22Rv1 (cell line): ENCODE data around the gene UVRAG.
"Not testable (repeated sequence)": the region's sequence is repeated elsewhere in the genome, so short reads cannot be mapped to it uniquely, and the experiment has no call there.

Source experiments
- H3K27ac ChIP-seq: fragments of 450-650 bp; 2 replicates; pipeline ENCODE4 v1.5.1; 2017
- ZFX ChIP-seq: fragments of 450-650 bp; IDR thresholded peaks from 2 replicates; pipeline ENCODE4 v1.6.1; 2017; ENCODE audit warnings: antibody characterized with exemption, borderline replicate concordance
- TF ChIP-seq, protein P1 (sequence below): fragments of 450-650 bp; IDR thresholded peaks from 2 replicates; pipeline ENCODE4 v1.5.1; 2017; ENCODE audit warnings: mild to moderate bottlenecking

The UVRAG gene

DNA sequence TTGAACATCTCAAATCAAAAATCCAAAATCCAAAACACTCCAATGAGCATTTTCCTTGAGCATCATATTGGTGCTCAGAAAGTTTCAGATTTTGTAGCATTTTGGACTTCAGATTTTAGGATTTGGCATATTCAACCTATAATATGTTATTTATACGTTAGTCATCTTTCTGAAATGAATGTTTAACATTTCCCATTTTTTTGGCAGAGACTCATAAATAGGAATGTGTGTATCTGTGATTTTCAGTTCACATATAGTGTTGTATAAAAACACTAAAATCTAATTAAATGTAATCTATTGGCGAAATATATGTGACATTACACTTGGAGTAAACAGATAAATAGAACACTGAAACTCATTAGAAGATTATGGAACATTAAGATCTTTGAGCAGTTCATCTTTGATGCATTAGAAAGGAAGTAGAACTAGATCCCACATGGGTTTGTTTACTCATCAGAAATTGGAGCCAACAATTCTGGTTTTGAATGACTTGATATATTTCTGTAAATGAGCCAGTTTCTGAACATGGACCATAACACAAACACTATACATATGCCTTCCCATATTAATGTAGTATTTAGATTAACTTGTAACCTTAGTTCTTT is 153.1 kb downstream of the UVRAG start:
- H3K27ac ChIP-seq: no peak overlapping the region
- no peak for TF ChIP-seq ZFX
- TF ChIP-seq, protein P1, sequence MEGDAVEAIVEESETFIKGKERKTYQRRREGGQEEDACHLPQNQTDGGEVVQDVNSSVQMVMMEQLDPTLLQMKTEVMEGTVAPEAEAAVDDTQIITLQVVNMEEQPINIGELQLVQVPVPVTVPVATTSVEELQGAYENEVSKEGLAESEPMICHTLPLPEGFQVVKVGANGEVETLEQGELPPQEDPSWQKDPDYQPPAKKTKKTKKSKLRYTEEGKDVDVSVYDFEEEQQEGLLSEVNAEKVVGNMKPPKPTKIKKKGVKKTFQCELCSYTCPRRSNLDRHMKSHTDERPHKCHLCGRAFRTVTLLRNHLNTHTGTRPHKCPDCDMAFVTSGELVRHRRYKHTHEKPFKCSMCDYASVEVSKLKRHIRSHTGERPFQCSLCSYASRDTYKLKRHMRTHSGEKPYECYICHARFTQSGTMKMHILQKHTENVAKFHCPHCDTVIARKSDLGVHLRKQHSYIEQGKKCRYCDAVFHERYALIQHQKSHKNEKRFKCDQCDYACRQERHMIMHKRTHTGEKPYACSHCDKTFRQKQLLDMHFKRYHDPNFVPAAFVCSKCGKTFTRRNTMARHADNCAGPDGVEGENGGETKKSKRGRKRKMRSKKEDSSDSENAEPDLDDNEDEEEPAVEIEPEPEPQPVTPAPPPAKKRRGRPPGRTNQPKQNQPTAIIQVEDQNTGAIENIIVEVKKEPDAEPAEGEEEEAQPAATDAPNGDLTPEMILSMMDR: no peak

DNA sequence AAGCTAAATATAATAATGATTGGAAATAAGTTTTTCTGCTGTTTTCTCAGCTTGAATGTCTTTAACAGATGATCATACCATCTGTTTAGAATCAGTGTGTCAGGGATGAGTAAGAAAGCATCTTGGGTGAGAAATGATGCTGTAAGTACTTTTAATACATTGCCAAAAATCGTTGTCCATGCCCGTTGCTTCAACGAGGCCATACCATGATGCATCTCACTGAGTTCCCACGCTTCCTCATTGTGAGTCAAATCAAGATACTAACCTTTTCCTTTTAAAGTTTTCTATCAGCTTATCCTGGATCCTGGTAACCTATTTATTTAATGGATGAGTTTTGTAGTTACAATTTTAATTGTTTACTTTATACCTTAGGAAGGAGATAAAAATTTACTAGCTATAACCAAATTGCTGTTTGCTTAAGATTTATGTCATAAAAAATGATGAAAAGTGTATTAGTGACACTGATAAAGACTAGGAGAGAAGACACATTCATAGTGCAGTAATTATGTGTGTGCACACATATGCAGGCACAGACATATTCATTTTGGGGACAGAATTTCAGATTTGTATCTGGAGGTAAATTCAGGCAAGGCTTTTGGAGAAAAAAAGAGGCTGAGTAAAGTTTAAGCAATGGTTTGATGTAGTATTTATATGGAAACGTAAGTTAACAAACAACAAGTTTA is 154.8 kb downstream of the UVRAG start:
- H3K27ac ChIP-seq: no peak overlapping the region
- TF ChIP-seq ZFX: no peak
- TF ChIP-seq, protein P1: no peak

DNA sequence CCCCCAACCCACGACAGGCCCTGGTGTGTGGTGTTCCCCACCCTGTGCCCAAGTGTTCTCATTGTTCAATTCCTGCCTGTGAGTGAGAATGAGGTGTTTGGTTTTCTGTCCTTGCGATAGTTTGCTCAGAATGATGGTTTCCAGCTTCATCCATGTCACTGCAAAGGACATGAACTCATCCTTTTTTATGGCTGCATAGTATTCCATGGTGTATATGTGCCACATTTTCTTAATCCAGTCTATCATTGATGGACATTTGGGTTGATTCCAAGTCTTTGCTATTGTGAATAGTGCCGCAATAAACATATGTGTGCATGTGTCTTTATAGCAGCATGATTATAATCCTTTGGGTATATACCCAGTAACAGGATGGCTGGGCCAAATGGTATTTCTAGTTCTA is 158.7 kb downstream of the UVRAG start:
- H3K27ac ChIP-seq: not testable (repeated sequence)

DNA sequence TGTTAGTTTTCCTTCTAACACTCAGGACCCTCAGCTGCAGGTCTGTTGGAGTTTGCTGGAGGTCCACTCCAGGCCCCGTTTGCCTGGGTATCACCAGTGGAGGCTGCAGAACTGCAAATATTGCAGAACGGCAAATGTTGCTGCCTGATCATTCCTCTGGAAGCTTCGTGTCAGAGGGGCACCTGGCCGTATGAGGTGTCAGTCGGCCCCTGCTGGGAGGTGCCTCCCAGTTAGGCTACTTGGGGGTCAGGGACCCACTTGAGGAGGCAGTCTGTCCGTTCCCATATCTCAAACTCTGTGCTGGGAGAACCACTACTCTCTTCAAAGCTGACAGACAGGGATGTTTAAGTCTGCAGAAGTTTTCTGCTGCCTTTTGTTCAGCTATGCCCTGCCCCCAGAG is 164.1 kb downstream of the UVRAG start:
- not testable (repeated sequence) for H3K27ac ChIP-seq

DNA sequence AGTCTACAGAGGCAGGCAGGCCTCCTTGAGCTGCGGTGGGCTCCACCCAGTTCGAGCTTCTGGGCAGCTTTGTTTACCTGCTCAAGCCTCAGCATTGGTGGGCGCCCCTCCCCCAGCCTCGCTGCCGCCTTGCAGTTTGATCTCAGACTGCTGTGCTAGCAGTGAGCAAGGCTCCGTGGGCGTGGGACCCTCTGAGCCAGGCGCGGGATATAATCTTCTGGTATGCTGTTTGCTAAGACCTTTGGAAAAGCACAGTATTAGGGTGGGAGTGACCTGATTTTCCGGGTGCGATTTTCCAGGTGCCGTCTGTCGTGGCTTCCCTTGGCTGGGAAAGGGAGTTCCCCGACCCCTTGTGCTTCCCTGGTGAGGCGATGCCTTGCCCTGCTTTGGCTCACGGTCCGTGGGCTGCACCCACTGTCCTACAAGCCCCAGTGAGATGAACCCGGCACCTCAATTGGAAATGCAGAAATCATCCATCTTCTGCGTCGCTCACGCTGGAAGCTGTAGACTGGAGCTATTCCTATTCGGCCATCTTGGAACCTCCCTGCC is 164.5 kb downstream of the UVRAG start:
- not testable (repeated sequence) for H3K27ac ChIP-seq

DNA sequence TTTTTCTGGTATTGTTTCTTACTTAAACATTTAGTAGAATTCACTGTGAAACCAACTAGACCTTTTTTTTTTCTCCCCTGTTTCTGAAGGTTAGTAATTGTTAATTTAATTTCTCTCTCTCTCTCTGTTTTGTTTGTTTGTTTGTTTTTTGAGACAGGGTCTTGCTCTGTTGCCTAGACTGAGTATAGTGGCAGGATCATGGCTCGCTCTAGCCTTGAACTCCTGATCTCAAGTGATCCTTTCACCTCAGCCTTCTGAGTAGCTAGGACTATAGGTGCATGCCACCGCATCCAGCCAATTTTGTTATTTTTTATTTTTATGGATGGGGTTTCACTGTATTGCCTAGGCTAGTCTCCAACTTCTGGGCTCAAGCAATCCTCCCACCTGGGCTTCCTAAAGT is 165.0 kb downstream of the UVRAG start:
- TF ChIP-seq, protein P1: no peak
- TF ChIP-seq ZFX: no peak
- H3K27ac ChIP-seq: no peak overlapping the region

DNA sequence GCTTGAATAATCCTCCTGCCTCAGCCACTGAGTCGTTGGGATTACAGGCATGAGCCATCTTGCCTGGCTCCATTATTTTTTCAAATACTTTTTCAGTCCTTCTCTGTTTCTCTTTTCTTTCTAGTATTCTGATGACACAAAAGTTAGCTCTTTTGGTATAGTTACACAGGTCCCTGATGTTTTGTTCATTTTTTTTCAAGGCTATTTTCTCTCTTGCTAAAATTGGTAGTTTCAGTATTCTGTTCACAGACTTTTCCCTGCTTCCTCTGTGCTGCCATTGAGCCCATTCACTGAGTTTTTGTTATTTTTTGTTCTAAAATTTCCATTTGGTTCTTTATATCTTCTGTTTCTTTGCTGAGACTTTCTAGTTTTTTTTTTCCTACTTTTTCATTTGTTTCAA is 166.5 kb downstream of the UVRAG start:
- TF ChIP-seq, protein P1: no peak
- no peak for TF ChIP-seq ZFX

DNA sequence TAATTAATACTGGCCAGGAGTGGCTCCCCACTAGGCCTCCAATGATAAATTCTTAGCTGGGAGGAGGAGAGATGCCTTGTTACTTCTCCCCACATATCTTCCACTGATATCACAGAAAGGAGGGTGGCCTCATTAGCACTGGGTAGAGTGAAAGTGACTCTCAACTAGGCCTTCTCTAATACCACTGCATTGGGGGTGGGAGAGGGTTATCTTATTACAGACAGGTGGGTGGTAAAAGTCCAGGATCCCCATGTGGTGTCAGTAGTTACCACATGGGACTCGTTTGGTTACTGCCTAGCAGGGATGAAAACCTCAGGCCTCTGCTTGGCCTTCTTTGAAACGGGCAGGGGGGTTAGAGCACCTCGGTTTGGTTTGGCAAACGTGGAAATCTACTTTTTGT is 167.3 kb downstream of the UVRAG start:
- TF ChIP-seq, protein P1: no peak
- no peak for TF ChIP-seq ZFX
- no peak overlapping the region for H3K27ac ChIP-seq

More for the DNA sequence above, 166.5 kb downstream of the UVRAG start:
- no peak overlapping the region for H3K27ac ChIP-seq

DNA sequence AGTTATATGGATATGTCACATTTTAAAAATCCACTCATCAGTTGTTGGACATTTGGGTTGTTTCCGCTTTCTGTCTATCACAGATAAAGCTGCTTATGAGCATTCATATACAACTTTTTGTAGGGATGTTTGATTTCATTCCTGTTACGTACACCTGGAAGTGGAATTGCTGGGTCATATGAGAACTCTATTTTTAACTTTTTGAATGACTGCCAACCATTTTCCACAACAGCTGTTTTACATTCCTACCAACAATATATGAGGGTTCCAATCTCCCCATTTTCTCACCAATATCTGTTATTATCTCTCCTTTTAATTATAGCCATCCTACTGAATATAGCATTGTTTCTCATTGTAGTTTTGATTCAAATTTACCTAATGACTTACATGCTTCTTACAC is 172.0 kb downstream of the UVRAG start:
- TF ChIP-seq ZFX: no peak
- no peak overlapping the region for H3K27ac ChIP-seq
